Right lobe of liver (tissue), 6 donors: Measurements from ENCODE around the gene ZXDC. TPM values are rescaled to one million over a fixed set of nuclear protein-coding genes. Genes with fewer than 3 reads are reported as not detected.

Source experiments
- ATAC-seq, 4 donors: fragments of 200-7000 bp; cut with Tn5 transposase; one replicate each; pipeline ENCODE4 v1.9.1; 2020; ENCODE audit warnings: mild to moderate bottlenecking in 4 of 4, moderate library complexity in 4 of 4
- DNase-seq, 3 donors: peaks; one replicate each; pipeline ENCODE4 v3.0.0-alpha.2; 2020
- H3K27ac ChIP-seq, 3 donors: fragments of 200-600 bp; one replicate each; pipeline ENCODE4 v1.8.0; 2022
- H3K27me3 ChIP-seq, 2 donors: fragments of 200-600 bp; one replicate each; pipeline ENCODE4 v1.8.0; 2022
- H3K36me3 ChIP-seq, 4 donors: fragments of 200-600 bp; sonication (generic) in 1 of 4; one replicate each; pipeline versions ENCODE4 v1.5.1 to v1.8.0; 2017 to 2022; ENCODE audit warnings: control low read depth in 1 of 4
- H3K4me1 ChIP-seq, 4 donors: fragments of 200-600 bp; sonication (generic) in 1 of 4; one replicate each; pipeline versions ENCODE4 v1.5.1 to v1.8.0; 2017 to 2022; ENCODE audit warnings: control low read depth in 1 of 4
- H3K4me3 ChIP-seq, 3 donors: fragments of 200-600 bp; one replicate each; pipeline ENCODE4 v1.8.0; 2022
- H3K9me3 ChIP-seq, 4 donors: fragments of 200-600 bp; sonication (generic) in 1 of 4; one replicate each; pipeline versions ENCODE4 v1.5.1 to v1.8.0; 2017 to 2022; ENCODE audit warnings: control low read depth in 1 of 4
- POLR2A ChIP-seq: fragments of 450-650 bp; IDR thresholded peaks from one replicate; pipeline ENCODE4 v1.6.1; 2017; ENCODE audit warnings: antibody characterized with exemption, mild to moderate bottlenecking
- WGBS: methylation state at CpG from one replicate; pipeline ENCODE4 v1.1.6; 2018; ENCODE audit warnings: low coverage, low lambda C conversion rate; ENCODE audit not compliant: insufficient coverage; ENCODE audit errors: missing lambda C conversion rate; 5-methylcytosine and 5-hydroxymethylcytosine counted together
- intact Hi-C, 2 donors: fragments of 100-400 bp; cut with DNase I; formaldehyde crosslinking; loops; one replicate each; pipeline versions ENCODE4 v1.11.2 to v1.14.1; 2022
- total RNA-seq, 6 experiments: library from RNA; depleted of rRNA in 2 of 6; stranded (reverse); fragments of >200 nt in 2 of 6; fragmentation: NEBNext Ultra II Directional in 3 of 6; extraction: Animal tissue kit (Norgen Biotek cat#: 25700) in 3 of 6; gene quantifications; one replicate each; pipeline versions ENCODE4 v1.1.0 to v1.2.4, GENCODE V29; 2016 to 2023
- TF ChIP-seq, protein P1 (sequence below), 4 donors: fragments of 200-600 bp in 3 of 4; fragments of 450-650 bp in 1 of 4; IDR thresholded peaks; one replicate each; pipeline versions ENCODE4 v1.5.1 to v1.8.0; 2016 to 2022; ENCODE audit warnings: antibody characterized with exemption in 4 of 4, mild to moderate bottlenecking in 2 of 4
- donor health status: DM: no; HTN: yes; CAD: no.
- donor health status: DM: no; HTN: no; CAD: no.
- donor health status: DM: no; HTN: no; CAD: no.
- donor health status: DM: no; HTN: yes; CAD: no.
- donor health status: DM: no; HTN: yes; CAD: no.

The ZXDC gene
- total RNA-seq, 6 experiments from 2014 or later = 16.4 to 30.2 (median 24.0) TPM

DNA sequence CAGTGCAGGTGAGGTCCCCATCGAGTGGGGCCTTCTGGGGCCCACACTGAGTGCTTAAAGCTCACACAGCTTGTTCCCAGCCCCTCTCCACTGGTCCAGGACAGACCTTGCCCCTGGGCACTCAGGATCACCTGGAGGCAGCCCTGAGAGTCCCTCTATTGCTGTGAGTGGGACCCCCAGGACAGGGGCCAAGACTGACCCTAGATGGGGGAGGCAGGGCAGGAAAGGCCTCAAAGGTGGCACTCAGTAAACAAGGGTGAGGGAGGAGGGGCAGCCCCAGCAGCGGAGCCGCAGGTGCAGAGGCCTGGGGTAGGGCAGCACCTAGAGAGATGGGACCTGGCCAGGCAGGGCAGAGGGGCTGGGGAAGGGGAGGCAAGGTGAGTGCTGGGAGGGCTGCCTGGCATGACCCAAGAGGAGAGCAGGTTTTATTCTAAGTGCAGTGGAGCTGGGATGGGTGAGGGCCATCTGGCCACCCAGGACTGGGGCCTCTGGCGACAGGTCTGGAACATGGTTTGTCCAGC is 53.1 kb downstream of the ZXDC start:
- DNase-seq = peak in 1 of 3 donors; percentile 46

DNA sequence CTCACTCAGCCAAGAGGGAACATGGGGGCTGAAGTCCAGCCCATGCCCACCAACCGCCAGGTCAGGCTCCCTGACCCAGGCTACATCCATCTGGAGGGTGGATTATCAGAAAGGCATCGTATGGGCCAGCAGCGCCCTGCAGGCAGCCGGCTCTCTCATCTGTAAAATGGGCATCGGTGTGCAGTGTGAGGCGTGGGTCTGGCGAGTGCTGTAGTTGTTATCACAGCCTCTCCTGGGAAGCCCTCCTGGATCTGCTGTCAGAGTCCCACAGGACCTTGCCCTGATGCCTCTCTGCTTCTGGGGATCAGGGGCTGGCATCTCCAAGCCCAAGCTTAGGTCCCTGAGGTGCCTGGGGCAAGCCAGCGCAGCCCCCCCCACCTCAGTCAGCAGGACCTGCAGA is 53.6 kb downstream of the ZXDC start:
- TF ChIP-seq, protein P1, sequence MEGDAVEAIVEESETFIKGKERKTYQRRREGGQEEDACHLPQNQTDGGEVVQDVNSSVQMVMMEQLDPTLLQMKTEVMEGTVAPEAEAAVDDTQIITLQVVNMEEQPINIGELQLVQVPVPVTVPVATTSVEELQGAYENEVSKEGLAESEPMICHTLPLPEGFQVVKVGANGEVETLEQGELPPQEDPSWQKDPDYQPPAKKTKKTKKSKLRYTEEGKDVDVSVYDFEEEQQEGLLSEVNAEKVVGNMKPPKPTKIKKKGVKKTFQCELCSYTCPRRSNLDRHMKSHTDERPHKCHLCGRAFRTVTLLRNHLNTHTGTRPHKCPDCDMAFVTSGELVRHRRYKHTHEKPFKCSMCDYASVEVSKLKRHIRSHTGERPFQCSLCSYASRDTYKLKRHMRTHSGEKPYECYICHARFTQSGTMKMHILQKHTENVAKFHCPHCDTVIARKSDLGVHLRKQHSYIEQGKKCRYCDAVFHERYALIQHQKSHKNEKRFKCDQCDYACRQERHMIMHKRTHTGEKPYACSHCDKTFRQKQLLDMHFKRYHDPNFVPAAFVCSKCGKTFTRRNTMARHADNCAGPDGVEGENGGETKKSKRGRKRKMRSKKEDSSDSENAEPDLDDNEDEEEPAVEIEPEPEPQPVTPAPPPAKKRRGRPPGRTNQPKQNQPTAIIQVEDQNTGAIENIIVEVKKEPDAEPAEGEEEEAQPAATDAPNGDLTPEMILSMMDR (IDR thresholded peaks at IDR 0.05) = no peak
- TF ChIP-seq POLR2A = no peak
- WGBS = 40% methylated on average over 2 of the region's 8 CpGs
- no peak overlapping the region for H3K27ac ChIP-seq
- peaks cover 0 to 7% (median 0%) of the 10 kb centered on the region in 4 donors for H3K9me3 ChIP-seq
- peak in 1 of 3 donors; percentile 39 for DNase-seq
- no peak for ATAC-seq
- H3K4me3 ChIP-seq = no peak overlapping the region
- no peaks in the 10 kb centered on the region for H3K27me3 ChIP-seq
- no peaks in the 10 kb centered on the region for H3K36me3 ChIP-seq
- intact Hi-C loops = no loop called here
- H3K4me1 ChIP-seq = no peaks in the 10 kb centered on the region

More for the DNA sequence above, 53.1 kb downstream of the ZXDC start:
- Histone ChIP-seq H3K27ac (no peak overlapping the region), H3K4me3 (no peak overlapping the region), H3K4me1 (no peaks in the 10 kb centered on the region), H3K9me3 (peaks cover 0 to 7% (median 0%) of the 10 kb centered on the region in 4 donors), H3K36me3 (no peaks in the 10 kb centered on the region), H3K27me3 (no peaks in the 10 kb centered on the region)
- WGBS = 90% methylated on average over 2 of the region's 4 CpGs
- intact Hi-C loops = no loop called here
- TF ChIP-seq, protein P1 (IDR thresholded peaks at IDR 0.05) = no peak
- TF ChIP-seq POLR2A = no peak
- ATAC-seq = peak in 2 of 4 donors; percentile 8 to 15

- H3K27me3 ChIP-seq = no peaks in the 10 kb centered on the region
- ATAC-seq (no peak), DNase-seq (peak in 1 of 3 donors; percentile 34)
- no peak overlapping the region for H3K4me3 ChIP-seq
- 44% methylated on average over 4 of the region's 10 CpGs for WGBS
- H3K36me3 ChIP-seq = no peaks in the 10 kb centered on the region
- no peak for TF ChIP-seq POLR2A
- TF ChIP-seq, protein P1 (IDR thresholded peaks at IDR 0.05) = no peak
- H3K4me1 ChIP-seq = no peaks in the 10 kb centered on the region
- peaks cover 0 to 7% (median 0%) of the 10 kb centered on the region in 4 donors for H3K9me3 ChIP-seq
- no peak overlapping the region for H3K27ac ChIP-seq
- intact Hi-C loops = no loop called here
Observed at GRCh38 chr3:126421573-126422119, 54.0 kb downstream of the ZXDC start.

DNA sequence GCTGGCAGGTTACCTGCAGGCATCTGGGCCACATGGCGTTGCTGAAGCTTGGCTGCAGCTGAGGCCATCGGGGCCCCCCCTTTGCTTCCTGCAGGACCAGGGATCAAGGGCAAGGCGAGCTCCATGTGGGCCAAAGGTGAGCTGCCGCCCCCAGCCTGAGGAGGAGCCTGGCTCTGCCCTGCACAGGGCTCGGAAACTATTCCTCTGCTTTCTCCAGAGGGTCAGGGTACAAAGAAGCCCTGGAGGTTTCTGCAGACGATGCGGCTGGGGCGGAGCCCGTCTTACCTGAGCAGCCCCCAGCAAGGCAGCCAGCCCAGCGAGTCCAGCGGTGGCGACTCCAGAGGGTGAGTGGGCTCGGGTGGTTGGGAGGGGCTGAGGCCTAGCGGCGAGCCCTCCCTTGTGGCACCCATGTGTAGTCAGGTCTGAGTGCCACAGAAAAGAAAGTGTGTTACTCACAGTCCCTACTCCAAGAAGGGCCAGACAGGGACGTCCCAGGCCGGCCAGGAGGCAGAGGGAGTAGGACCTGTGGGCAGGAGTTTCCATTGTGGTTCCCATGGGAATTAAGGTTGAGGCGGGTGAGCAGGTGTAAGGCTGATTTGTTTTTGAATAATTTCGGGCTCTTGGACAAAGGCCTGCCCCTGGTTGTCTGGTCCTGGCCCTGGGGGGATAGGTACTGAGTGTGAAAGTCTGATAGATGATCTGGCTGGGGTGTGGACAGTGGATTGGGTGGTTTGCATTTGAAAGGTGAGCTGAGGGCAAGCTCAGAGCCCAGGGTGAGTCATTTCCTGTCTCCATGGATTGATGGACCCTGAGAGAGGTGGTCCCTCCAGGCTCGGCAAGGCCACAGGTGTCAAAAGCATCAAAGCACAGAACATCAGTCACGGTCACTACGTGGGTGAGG is 55.6 kb downstream of the ZXDC start:
- H3K36me3 ChIP-seq = no peaks in the 10 kb centered on the region
- intact Hi-C loops = no loop called here

More for the DNA sequence above, 55.6 kb downstream of the ZXDC start:
- ATAC-seq (peak in 1 of 4 donors; percentile 50), DNase-seq (peak in 1 of 3 donors; percentile 53)
- Histone ChIP-seq H3K27me3 (no peaks in the 10 kb centered on the region), H3K4me1 (no peaks in the 10 kb centered on the region), H3K27ac (no peak overlapping the region), H3K9me3 (no peaks in the 10 kb centered on the region), H3K4me3 (no peak overlapping the region)
- WGBS = 100% methylated on average over 2 of the region's 22 CpGs
- TF ChIP-seq, protein P1 (IDR thresholded peaks at IDR 0.05) = no peak
- no peak for TF ChIP-seq POLR2A
